ENCODE measurements around the gene TMEM35A. TPM values are rescaled to one million over a fixed set of nuclear protein-coding genes. Genes with fewer than 3 reads are reported as not detected.
"Not testable (repeated sequence)": the region's sequence is repeated elsewhere in the genome, so short reads cannot be mapped to it uniquely, and the experiment has no call there.

Gene TMEM35A
- total RNA-seq, 1 donor from 2014 or later, result 27.5 TPM

- no peaks in the 10 kb centered on the region for H3K27me3 Mint-ChIP-seq (ENCODE audit: unreplicated experiment)
- no peaks in the 10 kb centered on the region for H3K9me3 Mint-ChIP-seq (ENCODE audit: unreplicated experiment)
- no peaks in the 10 kb centered on the region for H3K36me3 Mint-ChIP-seq (ENCODE audit: unreplicated experiment)
- no peaks in the 10 kb centered on the region for H3K4me1 Mint-ChIP-seq (ENCODE audit: low read depth, unreplicated experiment)
- no peak for TF ChIP-seq CTCF (IDR thresholded peaks at IDR 0.05; ENCODE audit: partially characterized antibody, unreplicated experiment)
- peak; percentile 65 for DNase-seq
- no peak within 1 kb of the TSS for H3K27ac Mint-ChIP-seq (ENCODE audit: unreplicated experiment)
- H3K4me3 Mint-ChIP-seq (ENCODE audit: unreplicated experiment), result peak within 1 kb of the TSS; percentile 87
Measured at GRCh38 chrX:101051549-101052302, 27.0 kb upstream of the TMEM35A start, which contains the start of gene TRMT2B. Gene TRMT2B (minus strand): TSS chrX:101052111. CDS start chrX:101042289, 9,822 bp downstream.

GRCh38 chrX:101056551-101056950, 22.1 kb upstream of the TMEM35A start:
- not testable (repeated sequence) for H3K27ac Mint-ChIP-seq (ENCODE audit: unreplicated experiment); H3K36me3 Mint-ChIP-seq (ENCODE audit: unreplicated experiment); H3K27me3 Mint-ChIP-seq (ENCODE audit: unreplicated experiment); DNase-seq; H3K4me3 Mint-ChIP-seq (ENCODE audit: unreplicated experiment); H3K9me3 Mint-ChIP-seq (ENCODE audit: unreplicated experiment); H3K4me1 Mint-ChIP-seq (ENCODE audit: low read depth, unreplicated experiment)

- DNase-seq, result no peak
- Mint-ChIP-seq H3K27ac (ENCODE audit: unreplicated experiment) (no peak overlapping the region), H3K36me3 (ENCODE audit: unreplicated experiment) (no peaks in the 10 kb centered on the region), H3K4me3 (ENCODE audit: unreplicated experiment) (no peak overlapping the region), H3K27me3 (ENCODE audit: unreplicated experiment) (no peaks in the 10 kb centered on the region), H3K4me1 (ENCODE audit: low read depth, unreplicated experiment) (no peaks in the 10 kb centered on the region), H3K9me3 (ENCODE audit: unreplicated experiment) (no peaks in the 10 kb centered on the region)
- no peak for TF ChIP-seq CTCF (IDR thresholded peaks at IDR 0.05; ENCODE audit: partially characterized antibody, unreplicated experiment)
Measured at GRCh38 chrX:101057093-101057714, 21.5 kb upstream of the TMEM35A start.

GRCh38 chrX:101062176-101062575, 16.5 kb upstream of the TMEM35A start:
- Mint-ChIP-seq H3K27me3 (ENCODE audit: unreplicated experiment) (no peaks in the 10 kb centered on the region), H3K27ac (ENCODE audit: unreplicated experiment) (no peak overlapping the region), H3K4me1 (ENCODE audit: low read depth, unreplicated experiment) (no peaks in the 10 kb centered on the region), H3K4me3 (ENCODE audit: unreplicated experiment) (no peak overlapping the region), H3K36me3 (ENCODE audit: unreplicated experiment) (no peaks in the 10 kb centered on the region), H3K9me3 (ENCODE audit: unreplicated experiment) (no peaks in the 10 kb centered on the region)
- TF ChIP-seq CTCF (IDR thresholded peaks at IDR 0.05; ENCODE audit: partially characterized antibody, unreplicated experiment), result no peak
- no peak for DNase-seq

- Mint-ChIP-seq H3K4me3 (ENCODE audit: unreplicated experiment) (no peak overlapping the region), H3K27me3 (ENCODE audit: unreplicated experiment) (no peaks in the 10 kb centered on the region), H3K9me3 (ENCODE audit: unreplicated experiment) (no peaks in the 10 kb centered on the region), H3K36me3 (ENCODE audit: unreplicated experiment) (no peaks in the 10 kb centered on the region), H3K4me1 (ENCODE audit: low read depth, unreplicated experiment) (no peaks in the 10 kb centered on the region), H3K27ac (ENCODE audit: unreplicated experiment) (no peak overlapping the region)
- no peak for DNase-seq
- no peak for TF ChIP-seq CTCF (IDR thresholded peaks at IDR 0.05; ENCODE audit: partially characterized antibody, unreplicated experiment)
Measured at GRCh38 chrX:101071582-101071981, 7.1 kb upstream of the TMEM35A start.
